Measurements from ENCODE around the gene ZNF519.
"Not testable (repeated sequence)": the region's sequence is repeated elsewhere in the genome, so short reads cannot be mapped to it uniquely, and the experiment has no call there.

The ZNF519 gene

DNA sequence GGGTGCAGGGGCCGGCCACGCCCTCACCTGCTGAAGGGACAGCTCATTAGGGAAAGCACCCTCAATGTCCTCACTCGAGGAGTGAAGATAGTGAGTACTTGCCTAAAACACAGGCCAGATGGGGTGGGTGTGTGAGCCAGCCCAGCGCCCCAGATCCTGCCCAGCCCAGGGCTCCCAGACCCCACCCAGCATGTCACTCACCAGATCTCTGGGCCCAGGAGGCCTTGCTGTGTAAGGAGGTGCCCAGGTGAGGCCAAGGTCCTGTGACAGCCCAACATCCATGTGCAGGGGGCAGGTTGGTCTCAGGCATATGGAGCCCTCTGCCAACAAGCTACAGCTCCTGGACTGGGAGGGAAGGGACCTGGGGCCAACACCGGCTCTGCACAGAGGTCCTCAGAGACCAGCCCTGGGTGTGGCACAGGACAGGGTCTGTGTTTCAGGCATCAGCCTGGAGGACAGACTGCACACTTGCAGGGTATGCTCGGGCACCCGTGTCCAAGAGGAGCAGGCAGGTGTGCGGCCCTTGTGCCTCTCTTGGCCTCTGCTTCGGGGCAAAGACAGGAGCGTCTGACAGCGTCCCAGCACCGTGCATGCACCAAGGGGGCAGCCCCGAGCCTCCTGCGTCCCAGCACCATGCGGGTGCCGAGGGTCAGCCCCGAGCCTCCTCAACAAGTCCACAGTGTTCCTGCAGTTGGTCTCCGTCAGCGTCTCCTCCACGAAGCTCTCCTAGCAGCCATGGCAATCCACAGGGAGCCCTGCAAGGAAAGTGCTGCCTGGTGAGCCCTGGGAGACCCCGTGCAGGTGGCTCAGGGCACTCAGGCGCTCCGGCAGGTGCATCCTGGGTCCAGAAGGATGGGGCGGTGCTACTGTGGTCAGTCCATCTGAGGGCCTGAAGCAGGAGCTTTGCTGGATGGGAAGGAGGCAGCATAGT lies 16.0 kb upstream of the ZNF519 start:
- not testable (repeated sequence) for DNase-seq

DNA sequence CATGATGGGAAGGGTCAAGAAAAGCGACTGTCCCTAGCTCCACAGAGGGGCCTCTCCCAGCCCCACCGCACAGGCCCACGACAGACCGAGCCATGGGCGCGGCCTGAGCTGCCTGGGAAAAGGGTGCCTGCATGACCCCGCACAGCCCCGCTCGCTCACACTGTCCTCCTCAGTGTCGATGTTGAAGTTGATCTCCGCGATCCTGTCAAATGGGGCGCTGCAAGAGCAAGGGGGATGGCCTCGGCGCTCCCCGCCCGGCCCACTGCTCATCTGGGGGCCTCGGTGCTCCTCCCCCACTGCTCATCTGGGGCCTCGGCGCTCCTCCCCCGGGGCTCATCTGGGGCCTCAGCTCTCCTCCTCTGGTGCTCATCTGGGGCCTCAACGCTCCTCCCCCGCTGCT lies 14.5 kb upstream of the ZNF519 start:
- not testable (repeated sequence) for DNase-seq

DNA sequence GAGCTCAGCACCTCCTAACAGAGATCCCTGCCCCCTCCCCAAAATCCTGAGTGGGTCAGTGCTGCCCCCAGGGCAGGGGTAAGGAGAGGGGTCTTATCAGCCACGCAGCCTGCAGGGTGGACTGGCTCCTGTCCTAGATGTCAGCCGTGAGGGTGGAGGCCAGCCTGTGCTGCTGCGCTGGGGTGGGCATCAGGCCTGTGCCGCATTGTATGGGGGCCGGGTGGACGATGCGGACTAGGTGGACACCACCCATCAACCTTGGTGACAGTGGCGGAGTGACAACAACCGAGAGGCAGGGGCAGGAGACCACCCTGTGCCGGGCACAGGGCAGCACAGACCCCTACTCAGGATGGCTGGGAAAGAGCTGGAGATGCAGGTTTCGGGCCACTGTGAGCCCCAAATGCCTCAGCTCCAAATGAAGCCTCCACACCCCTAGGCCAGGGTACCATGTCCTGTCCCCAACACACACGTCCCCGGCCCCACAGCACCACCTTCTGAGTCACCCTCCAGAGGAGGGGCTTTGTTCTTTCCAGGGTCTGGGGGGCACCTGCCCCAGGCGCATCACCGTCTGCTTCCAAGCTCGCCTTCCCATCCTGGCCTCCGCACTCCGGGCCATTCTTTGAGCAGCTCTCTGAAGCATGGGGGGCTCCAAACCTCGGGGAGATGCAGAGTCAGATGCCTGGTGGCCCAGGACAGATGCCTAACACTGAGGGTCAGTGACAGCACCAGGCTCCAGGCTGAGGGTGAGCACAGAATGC lies 13.5 kb upstream of the ZNF519 start:
- DNase-seq: not testable (repeated sequence)

DNA sequence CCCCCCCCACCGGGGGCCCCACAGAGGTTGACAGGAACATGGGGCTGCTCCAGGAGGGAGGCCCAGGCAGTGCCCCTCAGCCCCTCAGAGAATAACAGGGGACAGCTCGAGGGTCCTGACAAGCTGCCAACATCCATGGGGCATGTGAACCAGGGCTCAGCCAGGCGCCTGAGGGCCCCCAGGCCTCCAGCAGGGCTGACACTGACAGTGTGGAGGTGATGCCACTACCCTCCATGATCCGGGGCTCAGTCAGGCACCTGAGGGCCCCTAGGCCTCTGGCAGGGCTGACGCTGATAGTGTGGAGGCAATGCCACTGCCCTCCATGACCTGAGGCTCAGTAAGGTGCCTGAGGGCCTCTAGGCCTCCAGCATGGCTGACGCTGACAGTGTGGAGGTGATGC lies 12.8 kb upstream of the ZNF519 start:
- not testable (repeated sequence) for DNase-seq

DNA sequence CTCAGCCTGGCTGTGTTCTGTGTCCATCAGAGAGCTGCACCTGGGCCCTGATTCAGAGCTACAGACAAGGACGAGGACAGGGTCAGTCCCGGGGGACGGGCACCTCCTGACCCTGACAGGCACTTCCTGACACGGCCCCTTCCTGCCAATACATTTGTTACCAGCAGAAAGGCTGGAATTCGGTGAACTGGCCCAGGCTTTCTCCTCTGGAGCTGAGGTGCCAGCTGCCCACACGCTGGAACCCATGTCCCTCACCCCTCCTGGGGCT lies 12.3 kb upstream of the ZNF519 start:
- DNase-seq: no peak
- no peak for TF ChIP-seq GATA1 (IDR thresholded peaks at IDR 0.05; ENCODE audit: low read depth, low read length)
- TF ChIP-seq POLR2A (IDR thresholded peaks at IDR 0.05; ENCODE audit: low read length): no peak

DNA sequence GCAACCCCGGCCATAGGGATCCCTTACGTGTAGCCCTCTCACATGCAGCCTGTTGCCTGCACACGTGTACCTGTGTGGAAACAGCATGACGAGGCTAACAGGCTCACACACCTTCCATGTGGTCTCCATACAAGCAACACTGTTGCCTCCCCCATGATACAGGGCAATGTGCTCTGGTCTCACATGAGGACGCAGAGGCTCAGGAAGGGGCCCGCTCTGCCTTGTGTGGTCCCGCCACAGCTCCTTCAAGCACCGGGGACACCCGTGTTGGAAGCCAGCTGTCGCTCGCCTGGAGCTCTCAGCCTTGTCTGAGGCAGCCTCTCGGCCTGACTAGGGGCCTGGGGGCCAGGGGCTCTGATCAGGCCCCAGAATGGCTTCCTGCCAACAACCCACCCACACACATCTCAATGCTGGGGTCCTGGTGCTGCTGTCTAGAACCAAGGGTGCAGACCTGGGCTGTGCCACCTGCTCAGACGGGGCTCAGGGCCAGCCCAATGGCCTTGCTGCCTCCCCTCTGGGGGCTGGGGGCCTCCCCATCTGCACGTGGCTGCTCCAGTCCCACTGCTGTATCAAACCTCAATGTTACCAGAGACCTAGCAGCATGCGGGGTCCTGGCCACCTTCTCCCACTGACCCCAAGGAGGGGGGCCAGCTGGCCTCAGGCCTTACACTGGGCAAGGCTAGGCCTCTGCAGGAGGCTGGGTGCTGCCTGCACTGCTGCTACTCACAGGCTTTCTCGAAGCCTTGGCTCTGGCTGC lies 11.8 kb upstream of the ZNF519 start:
- DNase-seq: not testable (repeated sequence)

DNA sequence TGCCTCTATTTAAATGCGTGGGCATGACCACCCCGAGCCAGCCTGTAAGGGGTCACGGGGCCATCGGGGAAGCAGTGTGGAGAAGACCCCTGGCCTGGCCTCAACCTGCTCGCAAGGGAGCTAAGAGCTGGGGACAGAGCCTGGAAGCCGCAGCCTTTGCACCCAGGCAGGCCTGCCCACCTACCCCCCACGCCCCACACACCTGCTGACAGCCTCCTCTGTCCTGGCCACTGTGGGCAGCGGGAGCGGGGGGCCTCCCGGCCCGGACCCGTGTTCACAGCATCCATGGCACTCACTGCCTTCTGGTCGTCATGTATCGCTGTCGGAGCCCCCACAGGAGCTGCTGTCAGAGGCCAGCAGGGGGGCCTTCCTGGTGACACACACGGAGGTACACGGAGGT lies 11.2 kb upstream of the ZNF519 start:
- not testable (repeated sequence) for DNase-seq

DNA sequence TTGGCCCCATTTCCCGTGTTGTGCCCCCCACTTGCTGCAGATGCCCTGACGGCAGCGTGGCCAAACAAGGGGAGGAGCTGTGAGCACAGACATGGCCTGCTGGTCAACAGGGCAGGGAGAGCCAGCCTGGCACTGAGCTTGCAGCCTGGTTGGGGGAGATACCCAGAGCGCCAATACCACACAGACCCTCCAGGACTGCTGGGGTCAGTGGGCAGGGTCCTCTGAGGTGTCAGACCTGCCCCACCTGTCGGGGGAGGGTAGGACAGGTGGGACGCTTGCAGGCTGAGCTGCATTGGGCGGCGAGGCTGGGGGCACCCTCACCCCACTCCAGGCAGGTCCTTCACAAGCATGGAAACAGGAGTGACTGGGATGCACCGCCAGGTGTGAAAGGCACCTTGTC lies 9.9 kb upstream of the ZNF519 start:
- not testable (repeated sequence) for DNase-seq

DNA sequence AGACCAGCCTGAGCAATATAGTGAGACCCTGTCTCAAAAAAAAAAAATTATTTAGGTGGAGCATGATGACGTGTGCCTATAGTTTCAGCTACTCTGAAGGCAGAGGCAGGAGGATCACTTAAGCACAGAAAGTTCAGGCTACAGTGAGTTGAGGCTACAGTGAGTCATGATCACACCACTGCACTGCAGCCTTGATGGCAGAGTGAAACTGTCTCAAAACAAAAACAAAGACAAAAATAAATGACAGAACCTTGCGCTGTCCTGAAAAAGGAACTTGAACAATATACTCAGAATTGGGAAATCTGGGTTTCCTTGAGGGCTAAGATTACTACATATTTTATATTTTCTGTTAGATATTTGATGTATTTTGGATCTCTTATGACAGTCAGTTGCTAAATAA lies 7.3 kb upstream of the ZNF519 start:
- not testable (repeated sequence) for DNase-seq

DNA sequence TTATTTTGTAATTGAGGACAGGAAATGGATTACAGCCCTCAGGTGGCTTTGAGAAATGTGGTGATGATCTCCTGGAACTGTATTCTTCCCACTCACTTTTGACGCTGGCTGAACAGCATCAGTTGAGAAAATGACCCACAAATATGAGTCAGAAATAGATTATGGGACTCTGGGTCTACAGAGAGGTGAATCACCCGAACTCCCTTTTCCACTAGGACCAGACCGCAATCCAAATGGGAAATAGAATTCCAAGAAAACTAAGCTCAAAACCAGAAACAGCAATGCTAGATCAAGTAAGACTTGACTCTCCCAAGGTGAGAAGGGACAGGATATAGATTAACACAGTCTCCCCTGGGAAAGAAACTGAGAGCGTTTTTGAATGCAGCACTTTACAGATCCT lies 5.7 kb upstream of the ZNF519 start:
- DNase-seq: not testable (repeated sequence)

DNA sequence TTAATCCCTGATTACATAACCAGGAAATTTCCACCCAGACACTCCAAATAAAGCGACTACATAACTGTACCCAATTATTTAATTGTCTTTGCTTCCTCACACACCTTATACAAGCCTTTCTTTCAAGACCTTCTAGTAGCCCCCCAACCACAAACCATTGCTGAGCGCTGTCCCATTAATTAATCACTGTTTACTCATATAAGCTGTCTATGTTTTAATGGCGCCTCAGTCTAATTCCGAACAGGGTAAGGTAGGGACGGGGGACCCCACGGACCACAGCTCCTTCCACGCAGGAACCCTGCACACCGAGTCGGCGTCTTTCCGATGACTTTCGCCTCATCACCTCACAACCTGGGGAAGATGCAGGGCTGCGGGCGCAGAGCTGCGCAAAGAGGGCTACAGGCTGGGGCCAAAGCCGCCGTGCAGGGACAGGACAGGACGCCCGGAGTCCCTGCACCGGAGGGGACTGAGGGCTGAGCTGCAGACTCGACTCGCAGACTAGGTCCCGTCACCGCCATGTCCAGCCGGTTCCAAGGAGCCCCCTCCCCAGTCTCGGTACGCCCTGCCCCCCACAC lies 452 bp downstream of the ZNF519 start:
- peak in 1 of 2 experiments; percentile 34 for DNase-seq

DNA sequence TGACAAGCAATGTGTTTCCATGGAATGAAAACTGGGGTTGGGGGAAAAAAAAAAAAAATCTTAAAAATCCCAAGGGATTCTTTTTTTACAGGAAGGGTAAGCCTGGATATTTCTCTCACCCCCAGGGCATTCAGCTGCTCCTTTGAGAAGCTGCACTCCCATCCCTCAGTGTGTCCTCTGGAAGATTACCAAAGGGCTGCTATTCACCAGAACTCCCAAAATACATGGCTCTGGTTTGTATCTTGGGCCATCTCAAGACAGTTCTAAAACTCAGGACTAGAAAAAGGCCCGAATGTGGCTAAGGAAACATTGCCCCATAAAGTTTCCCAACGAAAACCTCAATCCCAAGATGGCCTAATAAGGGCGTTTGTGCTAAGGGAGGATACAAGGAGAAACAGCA lies 1.4 kb downstream of the ZNF519 start:
- DNase-seq: not testable (repeated sequence)

DNA sequence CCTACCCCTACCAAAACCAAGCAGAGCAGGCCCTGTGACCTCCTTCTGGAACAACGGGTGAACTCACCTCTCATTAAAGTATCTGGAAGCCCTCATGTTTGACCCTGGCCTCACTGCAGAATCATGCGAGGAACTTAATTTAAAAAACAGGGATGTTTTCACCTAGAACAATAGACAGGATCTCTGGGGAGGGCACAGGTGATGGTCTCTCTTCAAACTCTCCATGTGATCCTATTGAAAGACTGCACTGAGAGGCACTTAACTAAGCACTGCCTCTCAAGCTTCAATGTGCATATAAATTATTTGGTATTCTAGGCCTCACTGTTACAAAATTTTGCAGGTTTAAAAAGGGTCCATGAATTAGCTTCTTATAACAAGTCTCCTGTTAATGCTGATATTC lies 7.5 kb downstream of the ZNF519 start:
- DNase-seq: no peak
- TF ChIP-seq POLR2A (IDR thresholded peaks at IDR 0.05; ENCODE audit: low read length): no peak
- TF ChIP-seq GATA1 (IDR thresholded peaks at IDR 0.05; ENCODE audit: low read depth, low read length): no peak

DNA sequence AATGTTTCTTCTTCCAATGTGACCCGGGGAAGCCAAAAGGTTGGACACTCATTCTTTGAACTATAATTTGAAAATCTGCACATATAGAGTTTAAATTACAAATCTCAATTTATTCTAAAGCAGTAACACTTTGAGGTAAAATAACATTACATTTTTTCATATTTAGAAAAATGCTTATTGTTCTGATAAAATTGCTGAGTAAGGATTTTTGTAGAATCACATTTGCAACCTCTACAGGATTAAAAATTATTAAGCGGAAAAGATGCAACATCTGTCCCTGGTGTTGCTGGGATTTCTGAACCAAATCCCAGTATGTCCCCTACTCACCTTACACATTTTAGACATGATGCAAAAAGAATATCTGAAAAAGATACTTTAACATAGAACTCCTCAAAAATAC lies 10.1 kb downstream of the ZNF519 start:
- no peak for TF ChIP-seq GATA1 (IDR thresholded peaks at IDR 0.05; ENCODE audit: low read depth, low read length)
- TF ChIP-seq POLR2A (IDR thresholded peaks at IDR 0.05; ENCODE audit: low read length): no peak

DNA sequence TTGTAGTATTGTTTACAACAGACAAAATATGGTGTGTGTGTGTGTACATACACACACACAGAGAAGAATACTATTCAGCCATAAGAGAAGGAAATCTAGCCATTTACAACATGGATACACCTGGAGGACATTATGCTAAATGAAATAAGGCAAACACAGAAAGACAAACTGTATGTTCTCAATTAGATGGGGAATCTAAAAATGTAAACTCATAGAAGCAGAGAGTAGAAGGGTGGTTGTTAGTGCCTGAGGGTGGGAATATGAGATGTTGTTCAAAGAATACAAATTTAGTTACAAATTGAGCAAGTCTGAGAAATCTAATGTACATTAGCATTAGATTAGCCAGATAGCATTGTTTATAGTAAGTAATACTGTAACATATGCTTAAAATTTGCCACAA lies 11.3 kb downstream of the ZNF519 start:
- no peak for DNase-seq
- no peak for TF ChIP-seq POLR2A (IDR thresholded peaks at IDR 0.05; ENCODE audit: low read length)
- no peak for TF ChIP-seq GATA1 (IDR thresholded peaks at IDR 0.05; ENCODE audit: low read depth, low read length)

More for the DNA sequence above, 10.1 kb downstream of the ZNF519 start:
- no peak for DNase-seq

DNA sequence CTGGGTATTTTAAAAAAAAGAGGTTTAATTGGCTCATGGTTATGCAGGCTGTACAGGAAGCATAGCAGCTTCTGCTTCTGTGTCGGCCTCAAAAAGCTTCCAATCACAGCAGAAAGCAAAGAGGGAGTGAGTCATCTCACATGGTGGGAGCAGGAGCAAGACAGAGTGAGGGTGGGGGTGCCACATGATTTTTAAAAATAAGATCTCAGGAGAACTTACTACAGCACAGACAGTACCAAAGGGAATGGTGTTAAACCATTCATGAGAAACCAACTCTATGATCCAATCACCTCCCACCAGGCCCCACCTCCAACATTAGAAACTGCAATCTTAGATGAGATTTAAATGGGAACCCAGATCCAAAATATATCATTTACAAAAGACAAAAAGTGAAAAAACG lies 14.6 kb downstream of the ZNF519 start:
- no peak for DNase-seq
- TF ChIP-seq POLR2A (IDR thresholded peaks at IDR 0.05; ENCODE audit: low read length) (no peak), GATA1 (IDR thresholded peaks at IDR 0.05; ENCODE audit: low read depth, low read length) (no peak)
